CD8-positive, alpha-beta memory T cell (primary cell): ENCODE data around the gene PGM2L1. TPM values are rescaled to one million over a fixed set of nuclear protein-coding genes. Genes with fewer than 3 reads are reported as not detected.

Source experiments
- CTCF ChIA-PET: fragments of 350-600 bp; sonication (Branson Sonifier 250); formaldehyde crosslinking; loops from one replicate; lab custom pipeline; 2021; ENCODE audit warnings: antibody characterized with exemption; lab: Charles Lee
- POLR2A ChIA-PET: fragments of 350-600 bp; sonication (Branson Sonifier 250); formaldehyde crosslinking; loops from one replicate; lab custom pipeline; 2021; ENCODE audit warnings: antibody characterized with exemption; lab: Charles Lee
- DNase-seq, 5 donors: peaks; one replicate each; pipeline versions ENCODE4 v3.0.0 to v3.0.0-alpha.2; 2020 to 2022; ENCODE audit warnings: mixed read lengths in 1 of 5
- H3K27ac ChIP-seq: one replicate; pipeline ENCODE4 v1.7.0; 2013; ENCODE audit warnings: low read depth, mild to moderate bottlenecking, low read length, moderate library complexity
- H3K27me3 ChIP-seq: 2 replicates; pipeline ENCODE4 v1.7.0; 2013; ENCODE audit warnings: low read length, mild to moderate bottlenecking; ENCODE audit not compliant: insufficient read depth, poor library complexity, severe bottlenecking
- H3K36me3 ChIP-seq: 2 replicates; pipeline ENCODE4 v1.7.0; 2013; ENCODE audit warnings: mild to moderate bottlenecking, low read length, moderate library complexity; ENCODE audit not compliant: insufficient read depth
- H3K4me1 ChIP-seq: 2 replicates; pipeline ENCODE4 v1.7.0; 2013; ENCODE audit warnings: mild to moderate bottlenecking, low read length, moderate library complexity; ENCODE audit not compliant: insufficient read depth
- H3K4me3 ChIP-seq: 2 replicates; pipeline ENCODE4 v1.7.0; 2013; ENCODE audit warnings: mild to moderate bottlenecking, low read length
- H3K9me3 ChIP-seq: 2 replicates; pipeline ENCODE4 v1.7.0; 2013; ENCODE audit warnings: mild to moderate bottlenecking, low read length
- H3K27ac Mint-ChIP-seq, 8 donors: one replicate each; pipeline ENCODE4 v1.8.0; 2020 to 2021; ENCODE audit warnings: mixed read lengths in 8 of 8, mild to moderate bottlenecking in 6 of 8, inconsistent platforms in 3 of 8, moderate library complexity in 3 of 8
- H3K27me3 Mint-ChIP-seq, 2 donors: one replicate each; pipeline ENCODE4 v1.8.0; 2020 to 2021; ENCODE audit warnings: mixed read lengths in 2 of 2, mild to moderate bottlenecking in 1 of 2, moderate library complexity in 1 of 2
- H3K36me3 Mint-ChIP-seq, 3 donors: one replicate each; pipeline ENCODE4 v1.8.0; 2020 to 2021; ENCODE audit warnings: mixed read lengths in 3 of 3, inconsistent platforms in 1 of 3, mild to moderate bottlenecking in 1 of 3
- H3K4me1 Mint-ChIP-seq, 3 donors: one replicate each; pipeline ENCODE4 v1.8.0; 2020 to 2021; ENCODE audit warnings: mixed read lengths in 3 of 3, inconsistent platforms in 1 of 3, mild to moderate bottlenecking in 1 of 3
- H3K4me3 Mint-ChIP-seq, 7 donors: one replicate each; pipeline ENCODE4 v1.8.0; 2020 to 2021; ENCODE audit warnings: mixed read lengths in 7 of 7, mild to moderate bottlenecking in 6 of 7, moderate library complexity in 4 of 7, inconsistent platforms in 2 of 7
- H3K9me3 Mint-ChIP-seq, 5 donors: one replicate each; pipeline ENCODE4 v1.8.0; 2020 to 2022; ENCODE audit warnings: mixed read lengths in 5 of 5, mild to moderate bottlenecking in 3 of 5, moderate library complexity in 2 of 5, inconsistent platforms in 1 of 5
- polyA plus RNA-seq: library from polyadenylated mRNA; unstranded; fragments of 300-500 nt; fragmentation: Illumina TruSeq; gene quantifications from one replicate; pipeline ENCODE4 v1.2.3, GENCODE V29; 2021
- total RNA-seq, 2 experiments: library from RNA; stranded (reverse); gene quantifications; one replicate each; pipeline ENCODE4 v1.2.3, GENCODE V29; 2021

PGM2L1 gene
- total RNA-seq = 1 to 10 TPM; 9.6 to 9.8 TPM
- polyA plus RNA-seq = 4.6 TPM

- POLR2A ChIA-PET = interaction anchor here (0.6 to 3.4 kb wide), 4 partner anchors 9 to 95 kb away, joined by 3 to 28 read pairs (median 3); partner anchors contain the start of gene LIPT2
- H3K36me3 ChIP-seq = no peaks in the 10 kb centered on the region
- peak within 1 kb of the TSS; percentile 77 for H3K27ac ChIP-seq
- CTCF ChIA-PET = interaction anchor here (1.0 to 3.5 kb wide), 5 partner anchors 9 to 95 kb away, joined by 3 to 28 read pairs (median 7); partner anchors contain the start of gene LIPT2
- H3K27me3 ChIP-seq = no peaks in the 10 kb centered on the region
- Mint-ChIP-seq H3K4me1 (peaks cover 14 to 31% (median 21%) of the 10 kb centered on the region in 3 donors), H3K27me3 (no peaks in the 10 kb centered on the region), H3K4me3 (peak within 1 kb of the TSS; percentile 91 to 100 (median 98)), H3K27ac (peak within 1 kb of the TSS; percentile 86 to 100 (median 98)), H3K9me3 (no peaks in the 10 kb centered on the region), H3K36me3 (peaks cover 0 to 11% (median 0%) of the 10 kb centered on the region in 3 donors)
- no peaks in the 10 kb centered on the region for H3K9me3 ChIP-seq
- H3K4me3 ChIP-seq = peak within 1 kb of the TSS; percentile 91
- DNase-seq = peak; percentile 88 to 96 (median 93)
- peaks cover 11% of the 10 kb centered on the region for H3K4me1 ChIP-seq
Observed at GRCh38 chr11:74398244-74399159, at the start of gene PGM2L1. Gene PGM2L1, minus strand, starts transcription at chr11:74398433. Its CDS starts 272 bp downstream, at chr11:74398161.

GRCh38 chr11:74447720-74448119 lies 49.5 kb upstream of the PGM2L1 start:
- no peaks in the 10 kb centered on the region for H3K27me3 ChIP-seq
- H3K36me3 ChIP-seq = no peaks in the 10 kb centered on the region
- Mint-ChIP-seq H3K4me1 (no peaks in the 10 kb centered on the region), H3K27me3 (peaks cover 3 to 13% of the 10 kb centered on the region in 2 donors), H3K4me3 (no peak overlapping the region), H3K27ac (no peak overlapping the region), H3K9me3 (no peaks in the 10 kb centered on the region), H3K36me3 (no peaks in the 10 kb centered on the region)
- H3K4me1 ChIP-seq = no peaks in the 10 kb centered on the region
- POLR2A ChIA-PET = no interaction called here
- H3K4me3 ChIP-seq = no peak overlapping the region
- no peak for DNase-seq
- H3K27ac ChIP-seq = no peak overlapping the region
- H3K9me3 ChIP-seq = no peaks in the 10 kb centered on the region
- CTCF ChIA-PET = interaction anchor here (12.4 kb wide), 1 partner anchor 56 kb away, joined by 166 read pairs; no protein-coding TSS in a partner anchor

GRCh38 chr11:74446532-74446938 lies 48.3 kb upstream of the PGM2L1 start:
- Histone ChIP-seq H3K27me3 (no peaks in the 10 kb centered on the region), H3K9me3 (no peaks in the 10 kb centered on the region), H3K27ac (no peak overlapping the region), H3K4me3 (no peak overlapping the region), H3K4me1 (no peaks in the 10 kb centered on the region), H3K36me3 (no peaks in the 10 kb centered on the region)
- H3K4me3 Mint-ChIP-seq = no peak overlapping the region
- ChIA-PET CTCF (interaction anchor here (1.1 to 12.4 kb wide), 2 partner anchors 9 to 55 kb away, joined by 3 to 166 read pairs; no protein-coding TSS in a partner anchor), POLR2A (no interaction called here)
- H3K36me3 Mint-ChIP-seq = no peaks in the 10 kb centered on the region
- H3K9me3 Mint-ChIP-seq = no peaks in the 10 kb centered on the region
- no peaks in the 10 kb centered on the region for H3K4me1 Mint-ChIP-seq
- peaks cover 2 to 4% of the 10 kb centered on the region in 2 donors for H3K27me3 Mint-ChIP-seq
- H3K27ac Mint-ChIP-seq = no peak overlapping the region
- no peak for DNase-seq

GRCh38 chr11:74444173-74444826 lies 46.1 kb upstream of the PGM2L1 start:
- ChIA-PET CTCF (interaction anchor here (1.1 to 12.4 kb wide), 3 partner anchors 9 to 52 kb away, joined by 3 to 166 read pairs (median 7); no protein-coding TSS in a partner anchor), POLR2A (no interaction called here)
- H3K36me3 ChIP-seq = no peaks in the 10 kb centered on the region
- DNase-seq = no peak
- H3K9me3 ChIP-seq = no peaks in the 10 kb centered on the region
- Mint-ChIP-seq H3K4me1 (no peaks in the 10 kb centered on the region), H3K36me3 (no peaks in the 10 kb centered on the region), H3K27ac (no peak overlapping the region), H3K4me3 (no peak overlapping the region), H3K9me3 (no peaks in the 10 kb centered on the region), H3K27me3 (peaks cover 2 to 4% of the 10 kb centered on the region in 2 donors)
- H3K4me3 ChIP-seq = no peak overlapping the region
- no peak overlapping the region for H3K27ac ChIP-seq
- no peaks in the 10 kb centered on the region for H3K27me3 ChIP-seq
- H3K4me1 ChIP-seq = no peaks in the 10 kb centered on the region

GRCh38 chr11:74443071-74443864 lies 45.0 kb upstream of the PGM2L1 start:
- Mint-ChIP-seq H3K27ac (no peak overlapping the region), H3K36me3 (no peaks in the 10 kb centered on the region), H3K4me1 (no peaks in the 10 kb centered on the region), H3K27me3 (peaks cover 2 to 4% of the 10 kb centered on the region in 2 donors), H3K4me3 (no peak overlapping the region), H3K9me3 (no peaks in the 10 kb centered on the region)
- no peaks in the 10 kb centered on the region for H3K9me3 ChIP-seq
- H3K27ac ChIP-seq = no peak overlapping the region
- H3K36me3 ChIP-seq = no peaks in the 10 kb centered on the region
- DNase-seq = no peak
- H3K27me3 ChIP-seq = no peaks in the 10 kb centered on the region
- ChIA-PET POLR2A (no interaction called here), CTCF (interaction anchor here (1.5 to 12.4 kb wide), 2 partner anchors 10 to 51 kb away, joined by 7 to 166 read pairs; no protein-coding TSS in a partner anchor)
- no peak overlapping the region for H3K4me3 ChIP-seq
- no peaks in the 10 kb centered on the region for H3K4me1 ChIP-seq

- Mint-ChIP-seq H3K27me3 (peaks cover 2 to 4% of the 10 kb centered on the region in 2 donors), H3K4me1 (no peaks in the 10 kb centered on the region), H3K36me3 (no peaks in the 10 kb centered on the region), H3K4me3 (no peak overlapping the region), H3K9me3 (no peaks in the 10 kb centered on the region), H3K27ac (no peak overlapping the region)
- ChIA-PET POLR2A (no interaction called here), CTCF (interaction anchor here (12.4 kb wide), 1 partner anchor 51 kb away, joined by 166 read pairs; no protein-coding TSS in a partner anchor)
- H3K4me1 ChIP-seq = no peaks in the 10 kb centered on the region
- no peaks in the 10 kb centered on the region for H3K27me3 ChIP-seq
- H3K9me3 ChIP-seq = no peaks in the 10 kb centered on the region
- H3K27ac ChIP-seq = no peak overlapping the region
- DNase-seq = no peak
- no peak overlapping the region for H3K4me3 ChIP-seq
- H3K36me3 ChIP-seq = no peaks in the 10 kb centered on the region
Observed at GRCh38 chr11:74442636-74443035, 44.4 kb upstream of the PGM2L1 start.

- CTCF ChIA-PET = interaction anchor here (2.2 kb wide), 1 partner anchor 13 kb away, joined by 7 read pairs; no protein-coding TSS in a partner anchor
- no peaks in the 10 kb centered on the region for H3K36me3 Mint-ChIP-seq
- no peaks in the 10 kb centered on the region for H3K4me1 ChIP-seq
Observed at GRCh38 chr11:74438681-74439080, 40.4 kb upstream of the PGM2L1 start.

More at GRCh38 chr11:74438681-74439080, 40.4 kb upstream of the PGM2L1 start:
- peaks cover 3% of the 10 kb centered on the region in 2 donors for H3K27me3 Mint-ChIP-seq
- Histone ChIP-seq H3K27ac (no peak overlapping the region), H3K36me3 (no peaks in the 10 kb centered on the region), H3K27me3 (no peaks in the 10 kb centered on the region), H3K4me3 (no peak overlapping the region), H3K9me3 (no peaks in the 10 kb centered on the region)
- DNase-seq = no peak
- POLR2A ChIA-PET = no interaction called here
- H3K4me1 Mint-ChIP-seq = no peaks in the 10 kb centered on the region
- H3K9me3 Mint-ChIP-seq = no peaks in the 10 kb centered on the region
- H3K4me3 Mint-ChIP-seq = no peak overlapping the region
- H3K27ac Mint-ChIP-seq = no peak overlapping the region
